HCT116 (cell line): Measurements from ENCODE around the gene PRMT7. TPM values are rescaled to one million over a fixed set of nuclear protein-coding genes. Genes with fewer than 3 reads are reported as not detected.

Experiments used
- ATAC-seq: fragments of 200-7000 bp; cut with Tn5 transposase; 2 replicates; pipeline ENCODE4 v1.9.1; 2020; ENCODE audit warnings: mild to moderate bottlenecking, moderate library complexity
- BruUV-seq: library from RNA; stranded (reverse); fragments of 400-500 nt; replicated peaks from 2 replicates; lab custom pipeline; 2021; lab: Mats Ljungman, UMichigan
- CTCF ChIA-PET: fragments of 300-600 bp; sonication (Branson Sonifier 250); formaldehyde crosslinking; loops from one replicate; lab custom pipeline; 2021; ENCODE audit warnings: antibody characterized with exemption; lab: Charles Lee
- POLR2A ChIA-PET: fragments of 300-600, 350-600 bp; sonication (Branson Sonifier 250); formaldehyde crosslinking; loops from one replicate; lab custom pipeline; 2021; ENCODE audit warnings: antibody characterized with exemption; lab: Charles Lee
- RAD21 ChIA-PET, 2 experiments: fragments of 300-600 bp; sonication (Branson Sonifier 250); formaldehyde crosslinking; loops; one replicate each; lab custom pipeline; 2023; ENCODE audit warnings: low total read pairs in 2 of 2; ENCODE audit not compliant: uncharacterized antibody in 2 of 2, unreplicated experiment in 2 of 2, low non-redundant PET in 1 of 2; lab: Charles Lee
- DNase-seq: peaks from one replicate; pipeline ENCODE4 v3.0.0-alpha.2; 2010; ENCODE audit warnings: low read depth, low spot score
- H2AFZ ChIP-seq: fragments of 200-600 bp; shearing (Covaris generic), sonication (generic); 2 replicates; pipeline ENCODE4 v1.6.1; 2017; ENCODE audit warnings: low read depth, mixed run types, mixed read lengths, antibody characterized with exemption, low read length; ENCODE audit not compliant: poor library complexity, severe bottlenecking
- H3K27ac ChIP-seq: 2 replicates; pipeline ENCODE4 v1.5.1; 2012; ENCODE audit warnings: low read depth, low read length
- H3K27me3 ChIP-seq: fragments of 200-600 bp; sonication (generic); 2 replicates; pipeline ENCODE4 v1.6.1; 2016; ENCODE audit warnings: mixed run types, low read length, mixed read lengths; ENCODE audit not compliant: insufficient read depth
- H3K36me3 ChIP-seq, 2 experiments: fragments of 200-500 bp in 1 of 2; fragments of 200-600 bp in 1 of 2; sonication (Bioruptor generic) in 1 of 2; sonication (generic) in 1 of 2; 2 replicates each; pipeline versions ENCODE4 v1.5.1 to v1.6.1; 2014 to 2016; ENCODE audit warnings: low read length in 2 of 2, inconsistent platforms in 1 of 2, mixed read lengths in 1 of 2, mixed run types in 1 of 2; ENCODE audit not compliant: insufficient read depth in 2 of 2, control insufficient read depth in 1 of 2
- H3K4me1 ChIP-seq, 2 experiments: fragments of 200-600 bp in 1 of 2; sonication (generic) in 1 of 2; 2 replicates each; pipeline versions ENCODE4 v1.5.1 to v1.6.1; 2012 to 2017; ENCODE audit warnings: low read length in 2 of 2, inconsistent platforms in 1 of 2, mild to moderate bottlenecking in 1 of 2, mixed read lengths in 1 of 2, mixed run types in 1 of 2, moderate library complexity in 1 of 2; ENCODE audit not compliant: insufficient read depth in 2 of 2, control insufficient read depth in 1 of 2
- H3K4me2 ChIP-seq: fragments of 200-600 bp; sonication (generic); 2 replicates; pipeline ENCODE4 v1.6.1; 2017; ENCODE audit warnings: mixed run types, low read length, mixed read lengths
- H3K4me3 ChIP-seq, 2 experiments: fragments of 200-600 bp in 1 of 2; sonication (generic) in 1 of 2; replicated peaks in 1 of 2; 2 replicates each; pipeline ENCODE4 v1.5.1; 2011 to 2016; ENCODE audit warnings: low read length in 2 of 2, control low read depth in 1 of 2, low read depth in 1 of 2, mild to moderate bottlenecking in 1 of 2, mixed read lengths in 1 of 2, mixed run types in 1 of 2
- H3K79me2 ChIP-seq: fragments of 200-600 bp; sonication (generic); 2 replicates; pipeline ENCODE4 v1.6.1; 2017; ENCODE audit warnings: mild to moderate bottlenecking, mixed run types, low read length, moderate library complexity, mixed read lengths; ENCODE audit not compliant: insufficient read depth
- H3K9ac ChIP-seq: fragments of 200-600 bp; sonication (generic); 2 replicates; pipeline ENCODE4 v1.6.1; 2016; ENCODE audit warnings: low read length, mixed read lengths
- H3K9me2 ChIP-seq: fragments of 200-600 bp; sonication (generic), shearing (Covaris generic); 2 replicates; pipeline ENCODE4 v1.6.1; 2017; ENCODE audit warnings: mixed run types, mild to moderate bottlenecking, moderate library complexity; ENCODE audit not compliant: insufficient read depth
- H3K9me3 ChIP-seq, 2 experiments: fragments of 200-500 bp in 1 of 2; fragments of 200-600 bp in 1 of 2; sonication (Bioruptor generic) in 1 of 2; sonication (generic) in 1 of 2; 2 replicates each; pipeline ENCODE4 v1.6.1; 2014 to 2017; ENCODE audit warnings: low read length in 2 of 2, mixed read lengths in 2 of 2, inconsistent platforms in 1 of 2, low read depth in 1 of 2, mild to moderate bottlenecking in 1 of 2, mixed run types in 1 of 2, moderate library complexity in 1 of 2; ENCODE audit not compliant: control insufficient read depth in 1 of 2, insufficient read depth in 1 of 2
- H4K20me1 ChIP-seq: fragments of 200-600 bp; sonication (generic), shearing (Covaris generic); 2 replicates; pipeline ENCODE4 v1.6.1; 2017; ENCODE audit warnings: mixed run types, mild to moderate bottlenecking, moderate library complexity; ENCODE audit not compliant: insufficient read depth
- CBX3 ChIP-seq: IDR thresholded peaks from 2 replicates; pipeline ENCODE4 v1.6.1; 2012; ENCODE audit warnings: low read depth
- CTCF ChIP-seq, 3 experiments: fragments of 200-600 bp in 1 of 3; sonication (generic) in 1 of 3; IDR thresholded peaks in 2 of 3; conservative IDR thresholded peaks in 1 of 3; 2 replicates each; pipeline ENCODE4 v1.5.1; 2012 to 2017; ENCODE audit warnings: low read depth in 2 of 3, low read length in 2 of 3, antibody characterized with exemption in 1 of 3, borderline replicate concordance in 1 of 3, control low read depth in 1 of 3, mild to moderate bottlenecking in 1 of 3, mixed read lengths in 1 of 3, mixed run types in 1 of 3, moderate library complexity in 1 of 3; ENCODE audit not compliant: insufficient read depth in 1 of 3
- EZH2 ChIP-seq: fragments of 200-600 bp; sonication (generic); IDR thresholded peaks from 2 replicates; pipeline ENCODE4 v1.6.1; 2017; ENCODE audit warnings: antibody characterized with exemption, mixed run types
- MAX ChIP-seq: IDR thresholded peaks from 2 replicates; pipeline ENCODE4 v1.6.1; 2012
- REST ChIP-seq: IDR thresholded peaks from 2 replicates; pipeline ENCODE4 v1.6.1; 2012; ENCODE audit warnings: low read depth
- SP1 ChIP-seq: IDR thresholded peaks from 2 replicates; pipeline ENCODE4 v1.6.1; 2012; ENCODE audit warnings: low read depth
- intact Hi-C: fragments of 100-400 bp; cut with micrococcal nuclease; formaldehyde crosslinking; loops from 2 replicates; pipeline ENCODE4 v1.10.0; 2022
- total RNA-seq: library from RNA; stranded (reverse); gene quantifications from one replicate; pipeline ENCODE4 v1.2.1, GENCODE V29; 2021; ENCODE audit not compliant: unreplicated experiment

Gene PRMT7
- total RNA-seq, 1 experiment from 2014 or later = 34.4 TPM

GRCh38 chr16:68364561-68364998 is 53.8 kb downstream of the PRMT7 start:
- Histone ChIP-seq H3K36me3 (no peaks in the 10 kb centered on the region), H3K79me2 (no peaks in the 10 kb centered on the region), H3K4me3 (no peak overlapping the region), H4K20me1 (no peaks in the 10 kb centered on the region), H3K4me2 (no peak overlapping the region), H3K27me3 (no peaks in the 10 kb centered on the region), H3K9ac (no peak overlapping the region), H2AFZ (no peak overlapping the region), H3K9me2 (no peaks in the 10 kb centered on the region), H3K9me3 (no peaks in the 10 kb centered on the region), H3K27ac (no peak overlapping the region), H3K4me1 (peaks cover 0 to 6% of the 10 kb centered on the region in 2 experiments; a peak in 1 of 4 replicates)
- DNase-seq (no peak), ATAC-seq (no peak)
- intact Hi-C loops = no loop called here
- ChIA-PET POLR2A (no interaction called here), CTCF (interaction anchor here (1.0 kb wide), 1 partner anchor 103 kb away, joined by 3 read pairs; no protein-coding TSS in a partner anchor), RAD21 (no interaction called here)
- BruUV-seq = no TSS peak
- TF ChIP-seq MAX (no peak), CTCF (IDR thresholded peaks at IDR 0.05 in 2 of 3, conservative IDR thresholded peaks at IDR 0.05 in 1 of 3; ENCODE audit: borderline replicate concordance in 1 of 3, insufficient read depth in 1 of 3, low read depth in 2 of 3, low read length in 2 of 3) (peak; percentile 16 to 50 (median 18); a peak in 3 of 6 replicates)

GRCh38 chr16:68365167-68365817 is 54.5 kb downstream of the PRMT7 start:
- no peaks in the 10 kb centered on the region for H4K20me1 ChIP-seq
- no peak overlapping the region for H2AFZ ChIP-seq
- intact Hi-C loops = no loop called here
- no peaks in the 10 kb centered on the region for H3K79me2 ChIP-seq
- ChIA-PET RAD21 (no interaction called here), POLR2A (no interaction called here), CTCF (interaction anchor here (1.0 kb wide), 1 partner anchor 104 kb away, joined by 3 read pairs; no protein-coding TSS in a partner anchor)
- H3K9ac ChIP-seq = no peak overlapping the region
- H3K27ac ChIP-seq = no peak overlapping the region
- no TSS peak for BruUV-seq
- no peaks in the 10 kb centered on the region for H3K9me2 ChIP-seq
- H3K9me3 ChIP-seq = no peaks in the 10 kb centered on the region
- H3K4me1 ChIP-seq = peaks cover 0 to 6% of the 10 kb centered on the region in 2 experiments; a peak in 1 of 4 replicates
- H3K4me2 ChIP-seq = no peak overlapping the region
- ATAC-seq (no peak), DNase-seq (no peak)
- H3K36me3 ChIP-seq = no peaks in the 10 kb centered on the region
- H3K4me3 ChIP-seq = no peak overlapping the region
- H3K27me3 ChIP-seq = no peaks in the 10 kb centered on the region
- TF ChIP-seq CTCF (IDR thresholded peaks at IDR 0.05 in 2 of 3, conservative IDR thresholded peaks at IDR 0.05 in 1 of 3; ENCODE audit: borderline replicate concordance in 1 of 3, insufficient read depth in 1 of 3, low read depth in 2 of 3, low read length in 2 of 3) (no peak), REST (no peak), SP1 (no peak), CBX3 (no peak), EZH2 (no peak)
